NCI-H146 treated with DMSO at 0.1 percent for 48 hours (cell line): ENCODE data around the gene PLEKHA8.

Source experiments
- DNase-seq: peaks from one replicate; lab custom pipeline; 2025; ENCODE audit not compliant: unreplicated experiment; lab: John Stamatoyannopoulos, UW

PLEKHA8 gene

GRCh38 chr7:30028216-30028748 lies at the start of gene PLEKHA8:
Gene PLEKHA8, plus strand, starts transcription at chr7:30028412. Its CDS starts 351 bp downstream, at chr7:30028763.
- peak; percentile 58 for DNase-seq

- DNase-seq, result no peak
Observed at GRCh38 chr7:29980151-29980550, 48.1 kb upstream of the PLEKHA8 start.

- no peak for DNase-seq
Observed at GRCh38 chr7:29987083-29987482, 41.1 kb upstream of the PLEKHA8 start.

- no peak for DNase-seq
Observed at GRCh38 chr7:29987811-29988317, 40.3 kb upstream of the PLEKHA8 start.

GRCh38 chr7:29988424-29989256 lies 39.6 kb upstream of the PLEKHA8 start:
- DNase-seq, result peak; percentile 66

GRCh38 chr7:29989257-29989995 lies 38.8 kb upstream of the PLEKHA8 start, which contains the start of gene SCRN1:
Gene SCRN1, minus strand, starts transcription at chr7:29989801. Its CDS starts 20,734 bp downstream, at chr7:29969067.
- peak; percentile 49 for DNase-seq

GRCh38 chr7:29990931-29991330 lies 37.3 kb upstream of the PLEKHA8 start:
- no peak for DNase-seq

GRCh38 chr7:29991937-29992336 lies 36.3 kb upstream of the PLEKHA8 start:
- DNase-seq, result no peak

GRCh38 chr7:29993140-29993539 lies 35.1 kb upstream of the PLEKHA8 start:
- DNase-seq, result no peak

GRCh38 chr7:29995652-29996051 lies 32.6 kb upstream of the PLEKHA8 start:
- no peak for DNase-seq

GRCh38 chr7:29996321-29996720 lies 31.9 kb upstream of the PLEKHA8 start:
- no peak for DNase-seq

- no peak for DNase-seq
Observed at GRCh38 chr7:29998489-29998888, 29.7 kb upstream of the PLEKHA8 start.

GRCh38 chr7:30001998-30002397 lies 26.2 kb upstream of the PLEKHA8 start:
- DNase-seq, result no peak

- no peak for DNase-seq
Observed at GRCh38 chr7:30003098-30003497, 25.1 kb upstream of the PLEKHA8 start.

GRCh38 chr7:30005464-30005863 lies 22.7 kb upstream of the PLEKHA8 start:
- DNase-seq, result no peak

GRCh38 chr7:30010021-30010420 lies 18.2 kb upstream of the PLEKHA8 start:
- no peak for DNase-seq

- DNase-seq, result no peak
Observed at GRCh38 chr7:30012757-30013156, 15.5 kb upstream of the PLEKHA8 start.

GRCh38 chr7:30018451-30018850 lies 9.8 kb upstream of the PLEKHA8 start:
- DNase-seq, result no peak

GRCh38 chr7:30019387-30019786 lies 8.8 kb upstream of the PLEKHA8 start:
- DNase-seq, result no peak

GRCh38 chr7:30019960-30020359 lies 8.3 kb upstream of the PLEKHA8 start:
- no peak for DNase-seq

- no peak for DNase-seq
Observed at GRCh38 chr7:30020535-30020934, 7.7 kb upstream of the PLEKHA8 start.

- no peak for DNase-seq
Observed at GRCh38 chr7:30022991-30023390, 5.2 kb upstream of the PLEKHA8 start.
